GM12801 (cell line): ENCODE measurements around the gene AP1B1.

Source experiments
- CTCF ChIP-seq: IDR thresholded peaks from one replicate; pipeline ENCODE4 v1.5.1; 2011; ENCODE audit warnings: control low read depth; ENCODE audit not compliant: insufficient read length; ENCODE audit errors: extremely low read depth

Gene AP1B1

DNA sequence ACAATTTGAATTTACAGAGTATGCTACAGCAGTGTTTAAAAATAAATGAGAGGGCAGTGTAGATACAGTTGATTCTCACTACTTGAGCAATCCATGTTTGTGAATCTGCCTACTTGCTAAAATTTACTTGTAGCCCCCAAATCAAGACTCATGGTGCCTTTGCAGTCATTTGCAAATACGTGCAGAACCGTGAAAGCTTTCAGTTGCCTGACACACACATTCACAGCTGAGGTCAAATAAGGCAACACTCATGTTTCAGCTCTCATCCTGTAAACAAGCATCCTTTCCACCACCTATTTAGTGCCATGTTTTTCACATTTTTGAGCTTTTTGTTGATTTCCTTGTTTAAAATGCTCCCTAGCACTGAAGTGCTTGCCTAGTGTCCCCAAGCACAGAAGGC is 40.3 kb downstream of the AP1B1 start:
- TF ChIP-seq CTCF = no peak

DNA sequence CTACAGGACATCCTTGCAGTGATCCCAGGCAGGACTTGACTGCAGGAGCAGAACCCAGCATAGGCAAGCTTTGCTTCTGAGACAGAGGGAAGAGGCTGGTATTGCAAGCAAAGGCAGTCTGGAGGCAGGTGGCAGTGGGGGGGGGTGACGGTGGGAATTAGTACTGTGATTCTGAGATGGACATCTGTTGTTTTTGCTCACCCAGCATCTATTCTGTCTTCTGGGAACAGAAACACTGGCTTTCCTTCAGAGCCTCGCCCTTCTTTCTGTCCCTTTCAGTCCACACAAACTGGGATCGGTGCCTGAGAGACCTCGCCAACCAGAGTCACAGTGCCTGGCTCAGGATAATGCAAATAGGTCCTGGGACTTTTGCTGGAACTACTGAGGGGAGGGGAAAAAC is 41.7 kb downstream of the AP1B1 start:
- no peak for TF ChIP-seq CTCF

DNA sequence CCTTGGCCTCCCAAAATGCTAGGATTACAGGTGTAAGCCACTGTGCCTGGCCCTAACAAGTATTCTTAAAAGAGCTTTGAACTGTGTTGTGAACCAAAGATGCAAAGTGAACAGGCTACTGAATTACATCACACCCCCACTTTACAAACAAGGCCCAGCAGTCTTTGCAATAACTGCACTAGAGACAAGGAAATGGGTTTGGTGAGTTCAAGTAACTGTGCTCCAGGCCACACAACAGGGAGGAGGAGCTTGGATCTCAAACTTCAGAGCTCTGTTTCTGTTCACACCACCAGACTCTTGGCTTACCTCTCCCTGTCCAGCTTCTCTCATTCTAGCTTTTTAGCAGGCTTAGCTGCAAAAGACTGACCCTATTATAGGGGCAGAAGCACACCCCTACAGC is 42.4 kb downstream of the AP1B1 start:
- TF ChIP-seq CTCF = no peak

GRCh38 chr22:29344137-29344536 is 44.2 kb downstream of the AP1B1 start:
- no peak for TF ChIP-seq CTCF

DNA sequence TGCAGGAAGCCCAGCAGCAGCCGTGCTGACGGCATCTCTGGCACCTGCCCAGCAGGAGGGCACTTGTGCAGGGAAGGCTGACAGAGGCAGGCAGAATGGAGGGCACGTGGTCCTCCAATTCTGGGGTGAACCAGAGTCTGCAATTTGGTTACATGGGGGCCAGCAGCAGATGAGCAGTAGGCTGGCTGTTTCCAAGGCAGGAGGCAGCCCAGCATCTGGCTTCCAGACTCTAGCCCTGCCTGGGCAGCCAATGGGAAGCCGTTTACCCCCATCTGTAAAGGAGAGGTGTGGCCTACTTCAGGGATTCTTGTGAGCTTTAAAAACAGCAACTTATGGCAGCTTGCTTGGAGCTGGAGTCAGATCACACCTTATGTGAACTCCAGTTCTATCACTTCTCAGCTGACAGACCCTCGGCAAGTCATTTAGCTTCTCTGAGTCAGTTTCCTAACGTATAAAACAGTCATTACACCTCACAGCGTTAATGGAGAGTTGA is 45.0 kb downstream of the AP1B1 start:
- TF ChIP-seq CTCF = no peak

DNA sequence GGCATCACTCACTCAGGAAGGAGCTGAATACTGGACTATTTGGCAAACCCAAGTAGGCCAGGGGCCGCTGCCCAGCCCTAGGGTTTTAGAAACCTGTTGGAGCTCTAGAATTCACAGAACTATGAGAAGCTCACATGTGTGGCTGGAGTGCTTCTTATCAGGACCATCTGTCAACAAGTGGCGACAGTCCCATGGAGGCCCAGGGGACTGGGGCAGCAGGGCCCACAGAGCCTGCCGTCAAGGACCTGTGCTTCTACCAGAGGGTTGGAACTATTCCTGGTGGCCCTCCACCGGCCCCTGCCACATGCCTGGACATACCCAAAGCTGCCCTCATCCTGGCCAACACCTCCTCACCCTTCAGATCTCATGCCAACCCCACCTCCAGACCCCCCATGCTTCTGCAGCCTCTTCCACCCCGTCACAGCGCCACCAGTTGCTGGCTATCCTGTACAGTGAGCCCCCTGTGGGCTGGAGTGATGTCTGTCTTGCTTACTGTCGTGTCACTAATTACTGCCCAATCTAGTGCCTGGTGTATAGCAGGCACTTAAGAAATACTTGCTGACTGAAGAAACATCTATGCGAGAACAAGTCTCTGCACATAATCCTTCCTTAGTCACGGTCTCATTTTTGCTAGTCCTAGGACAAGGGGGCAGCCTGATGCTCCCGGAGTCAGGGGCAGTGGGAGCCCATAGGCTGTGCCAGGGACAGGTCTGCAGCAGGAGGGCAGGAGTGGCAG is 45.6 kb downstream of the AP1B1 start:
- TF ChIP-seq CTCF = no peak

- TF ChIP-seq CTCF = no peak
These were observed 46.2 kb downstream of the AP1B1 start for GRCh38 chr22:29342177-29342576.
